Keratinocyte (primary cell): ENCODE data around the gene AKR1D1.

ENCODE experiments used
- CTCF ChIP-seq, 3 experiments: IDR thresholded peaks in 1 of 3; conservative IDR thresholded peaks in 1 of 3; optimal IDR thresholded peaks in 1 of 3; 2 replicates in 2 of 3; 3 replicates in 1 of 3; pipeline versions ENCODE3 to v1.5.1; 2011; ENCODE audit warnings: low read length in 3 of 3, mild to moderate bottlenecking in 3 of 3, moderate library complexity in 2 of 3, control low read depth in 1 of 3, inconsistent platforms in 1 of 3; ENCODE audit not compliant: insufficient read depth in 2 of 3; ENCODE audit errors: extremely low read depth in 1 of 3
- EZH2 ChIP-seq: IDR thresholded peaks from one replicate; pipeline ENCODE4 v1.6.1; 2012; ENCODE audit warnings: inconsistent platforms, mild to moderate bottlenecking, low read length, moderate library complexity

- no peak for TF ChIP-seq CTCF (optimal IDR thresholded peaks at IDR 0.05 in 1 of 3, IDR thresholded peaks at IDR 0.05 in 1 of 3, conservative IDR thresholded peaks at IDR 0.05 in 1 of 3; ENCODE audit: extremely low read depth in 1 of 3, insufficient read depth in 2 of 3, low read length in 3 of 3)
- no peak for TF ChIP-seq EZH2
Observed at GRCh38 chr7:138144958-138145357, 68.7 kb downstream of the AKR1D1 start.
